A172 (cell line): ENCODE measurements around the gene PTTG2. TPM values are rescaled to one million over a fixed set of nuclear protein-coding genes. Genes with fewer than 3 reads are reported as not detected.
"Not testable (repeated sequence)": the region's sequence is repeated elsewhere in the genome, so short reads cannot be mapped to it uniquely, and the experiment has no call there.

ENCODE experiments used
- DNase-seq: peaks from one replicate; pipeline ENCODE4 v3.0.0-alpha.2; 2015; ENCODE audit warnings: low spot score
- total RNA-seq: library from RNA; depleted of rRNA; stranded (reverse); fragments of >200 nt; shearing (Covaris generic); gene quantifications from 2 replicates; pipeline ENCODE4 v1.2.3, GENCODE V29; 2014

The PTTG2 gene
- total RNA-seq, 1 experiment from 2014 or later = not detected

- DNase-seq = no peak
Measured at GRCh38 chr4:37956941-37957340, 3.3 kb upstream of the PTTG2 start.

GRCh38 chr4:37958932-37959331, 1.3 kb upstream of the PTTG2 start:
- no peak for DNase-seq

GRCh38 chr4:37960679-37961450, 667 bp downstream of the PTTG2 start:
- no peak for DNase-seq

- DNase-seq = no peak
Measured at GRCh38 chr4:37964734-37965457, 4.7 kb downstream of the PTTG2 start.

- no peak for DNase-seq
Measured at GRCh38 chr4:37966044-37966443, 5.8 kb downstream of the PTTG2 start.

- no peak for DNase-seq
Measured at GRCh38 chr4:37967736-37968135, 7.5 kb downstream of the PTTG2 start.

GRCh38 chr4:37968747-37969146, 8.5 kb downstream of the PTTG2 start:
- no peak for DNase-seq

- DNase-seq = peak; percentile 77
Measured at GRCh38 chr4:37970702-37971101, 10.5 kb downstream of the PTTG2 start.

- DNase-seq = no peak
Measured at GRCh38 chr4:37971202-37971601, 11.0 kb downstream of the PTTG2 start.

GRCh38 chr4:37973441-37973840, 13.2 kb downstream of the PTTG2 start:
- DNase-seq = no peak

- not testable (repeated sequence) for DNase-seq
Measured at GRCh38 chr4:37975321-37975822, 15.2 kb downstream of the PTTG2 start.

- no peak for DNase-seq
Measured at GRCh38 chr4:37976507-37976906, 16.3 kb downstream of the PTTG2 start.

- DNase-seq = peak; percentile 38
Measured at GRCh38 chr4:37976991-37977470, 16.8 kb downstream of the PTTG2 start.

GRCh38 chr4:37977471-37978247, 17.5 kb downstream of the PTTG2 start:
- peak; percentile 25 for DNase-seq

- peak; percentile 19 for DNase-seq
Measured at GRCh38 chr4:37978248-37978924, 18.2 kb downstream of the PTTG2 start.

GRCh38 chr4:37980246-37980645, 20.0 kb downstream of the PTTG2 start:
- no peak for DNase-seq

- no peak for DNase-seq
Measured at GRCh38 chr4:37981425-37981824, 21.2 kb downstream of the PTTG2 start.

- DNase-seq = peak; percentile 14
Measured at GRCh38 chr4:37981844-37982720, 21.9 kb downstream of the PTTG2 start.

- DNase-seq = no peak
Measured at GRCh38 chr4:37982736-37983135, 22.5 kb downstream of the PTTG2 start.

GRCh38 chr4:37983951-37984350, 23.8 kb downstream of the PTTG2 start:
- no peak for DNase-seq
